Stomach (tissue), 4 donors: ENCODE measurements around the gene KCNJ4.

Experiments
- CTCF ChIP-seq, 7 experiments: fragments of 450-650 bp in 4 of 7; fragments of 200-600 bp in 3 of 7; sonication (generic) in 3 of 7; IDR thresholded peaks; one replicate each; pipeline ENCODE4 v1.5.1; 2016 to 2019; ENCODE audit warnings: antibody characterized with exemption in 7 of 7, control low read depth in 2 of 7, mild to moderate bottlenecking in 1 of 7
- EP300 ChIP-seq: sonication (generic); formaldehyde crosslinking; IDR thresholded peaks from one replicate; pipeline ENCODE4 v1.6.1; 2017; ENCODE audit warnings: antibody characterized with exemption
- POLR2A ChIP-seq, 4 donors: fragments of 450-650 bp; IDR thresholded peaks; one replicate each; pipeline ENCODE4 v1.6.1; 2016; ENCODE audit warnings: antibody characterized with exemption in 4 of 4, control low read depth in 2 of 4, mild to moderate bottlenecking in 1 of 4, moderate library complexity in 1 of 4
- POLR2AphosphoS5 ChIP-seq, 3 donors: sonication (generic); formaldehyde crosslinking; IDR thresholded peaks; one replicate each; pipeline ENCODE4 v1.6.1; 2016; ENCODE audit warnings: antibody characterized with exemption in 3 of 3

GRCh38 chr22:38455530-38456271 is 702 bp upstream of the KCNJ4 start:
- TF ChIP-seq POLR2A (IDR thresholded peaks at IDR 0.05) (no peak), CTCF (IDR thresholded peaks at IDR 0.05) (no peak), POLR2AphosphoS5 (IDR thresholded peaks at IDR 0.05) (no peak), EP300 (no peak)
